ENCODE results near the gene YBX2.

GRCh38 chr17:7258731-7259554 lies 35.5 kb downstream of the YBX2 start:
- TF ChIP-seq ZNF747 (tag by site-specific recombination; IDR thresholded peaks at IDR 0.05) (no peak), CTCF (tag by site-specific recombination; IDR thresholded peaks at IDR 0.05) (no peak), MEIS1 (CRISPR knock-in tag; IDR thresholded peaks at IDR 0.05; ENCODE audit: borderline replicate concordance) (no peak)

Data from HEK293 (cell line).